ENCODE measurements around the gene GTF2F1. TPM values are rescaled to one million over a fixed set of nuclear protein-coding genes. Genes with fewer than 3 reads are reported as not detected.
"Not testable (repeated sequence)": the region's sequence is repeated elsewhere in the genome, so short reads cannot be mapped to it uniquely, and the experiment has no call there.

The GTF2F1 gene
- total RNA-seq, 1 donor from 2014 or later, result 32.1 TPM

DNA sequence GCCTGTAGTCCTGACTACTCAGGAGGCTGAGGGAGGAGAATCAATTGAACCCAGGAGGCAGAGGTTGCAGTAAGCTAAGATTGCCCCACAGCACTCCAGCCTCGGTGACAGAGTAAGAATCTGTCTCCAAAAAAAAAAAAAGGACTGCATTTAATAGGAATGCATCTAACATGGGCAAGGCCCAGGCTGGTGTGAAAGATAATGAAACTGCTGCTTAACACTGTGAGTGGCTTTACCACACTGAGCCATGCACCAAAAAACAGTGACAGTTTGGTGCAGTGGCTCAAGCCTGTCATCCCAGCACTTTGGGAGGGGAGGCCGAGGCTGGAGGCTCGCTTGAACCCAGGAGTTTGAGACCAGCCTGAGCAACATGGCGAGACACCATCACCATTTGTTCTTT, 8.6 kb downstream of the GTF2F1 start:
- no peak for DNase-seq

- no peak for DNase-seq
Measured at GRCh38 chr19:6383188-6383587, 9.8 kb downstream of the GTF2F1 start.

GRCh38 chr19:6381030-6381750, 11.8 kb downstream of the GTF2F1 start:
- no peak for DNase-seq

DNA sequence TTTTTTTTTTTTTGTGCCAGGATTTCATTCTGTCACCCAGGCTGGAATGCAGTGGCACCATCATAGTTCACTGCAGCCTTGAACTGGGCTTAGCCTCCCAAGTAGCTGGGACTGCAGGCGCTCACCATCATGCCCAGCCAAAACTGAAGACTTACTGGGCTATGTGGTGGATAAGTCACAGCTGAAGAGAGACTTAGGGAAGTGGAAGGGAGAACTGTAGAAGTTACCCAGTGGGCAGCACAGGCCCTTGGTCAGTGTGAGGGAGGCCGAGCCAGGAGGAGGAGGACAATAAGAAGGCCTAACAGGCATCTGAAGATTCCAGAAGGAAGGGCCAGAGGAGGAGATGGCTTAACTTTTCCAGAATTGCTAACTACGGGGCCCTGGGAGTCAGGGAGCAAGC, 13.2 kb downstream of the GTF2F1 start:
- DNase-seq, result no peak

DNA sequence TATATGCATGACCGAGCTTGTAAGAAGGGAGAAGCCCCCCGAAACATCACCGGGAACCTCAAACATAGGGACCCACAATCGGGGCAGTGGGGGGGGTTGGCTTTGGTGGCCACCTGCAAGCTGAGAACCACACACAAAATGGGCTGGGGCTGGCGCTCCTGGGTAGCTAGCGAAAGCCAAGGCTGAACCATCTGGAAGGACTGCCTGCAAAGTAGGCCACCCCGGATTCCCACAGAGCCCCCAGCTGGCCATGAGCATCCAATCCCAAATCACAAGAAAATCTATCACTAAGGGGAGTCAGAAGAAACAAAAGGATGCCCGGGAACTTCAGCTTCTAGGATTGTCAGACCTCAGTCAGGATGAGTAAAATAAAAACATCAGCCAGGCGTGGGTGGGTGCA, 14.5 kb downstream of the GTF2F1 start:
- DNase-seq, result no peak

GRCh38 chr19:6378041-6378440, 14.9 kb downstream of the GTF2F1 start:
- DNase-seq, result peak; percentile 51

DNA sequence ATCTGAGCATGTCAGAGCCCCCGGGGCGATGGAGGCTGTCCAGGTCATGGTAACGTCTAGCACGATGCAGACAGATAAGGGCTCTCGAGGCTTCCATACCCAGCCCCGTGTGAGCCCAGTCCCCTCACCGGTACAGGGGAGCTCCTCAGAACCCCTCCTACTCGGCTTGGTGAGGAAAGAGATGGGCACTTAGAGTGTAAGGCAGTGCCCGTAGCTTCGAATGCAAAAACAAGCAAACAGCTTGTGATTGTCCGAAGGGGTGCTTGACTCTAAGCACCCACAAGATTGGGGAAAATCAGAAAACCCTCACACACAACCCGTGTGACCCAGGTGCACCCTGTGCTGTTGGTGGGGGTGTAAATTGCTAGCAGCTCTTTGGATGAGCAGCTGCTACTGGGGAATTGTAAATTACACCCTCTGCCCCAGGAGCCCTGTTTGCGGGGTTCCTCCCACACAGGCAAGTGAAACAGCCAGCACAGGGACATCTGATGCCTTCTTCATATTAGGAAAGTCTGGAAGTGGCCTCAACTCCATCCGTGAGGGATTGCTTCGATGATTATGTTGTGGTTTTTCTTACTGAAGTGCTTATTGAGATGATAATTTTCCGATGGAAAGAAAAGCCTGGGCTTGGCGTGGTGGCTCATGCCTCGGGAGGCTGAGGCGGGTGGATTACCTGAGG, 16.3 kb downstream of the GTF2F1 start:
- no peak for DNase-seq

DNA sequence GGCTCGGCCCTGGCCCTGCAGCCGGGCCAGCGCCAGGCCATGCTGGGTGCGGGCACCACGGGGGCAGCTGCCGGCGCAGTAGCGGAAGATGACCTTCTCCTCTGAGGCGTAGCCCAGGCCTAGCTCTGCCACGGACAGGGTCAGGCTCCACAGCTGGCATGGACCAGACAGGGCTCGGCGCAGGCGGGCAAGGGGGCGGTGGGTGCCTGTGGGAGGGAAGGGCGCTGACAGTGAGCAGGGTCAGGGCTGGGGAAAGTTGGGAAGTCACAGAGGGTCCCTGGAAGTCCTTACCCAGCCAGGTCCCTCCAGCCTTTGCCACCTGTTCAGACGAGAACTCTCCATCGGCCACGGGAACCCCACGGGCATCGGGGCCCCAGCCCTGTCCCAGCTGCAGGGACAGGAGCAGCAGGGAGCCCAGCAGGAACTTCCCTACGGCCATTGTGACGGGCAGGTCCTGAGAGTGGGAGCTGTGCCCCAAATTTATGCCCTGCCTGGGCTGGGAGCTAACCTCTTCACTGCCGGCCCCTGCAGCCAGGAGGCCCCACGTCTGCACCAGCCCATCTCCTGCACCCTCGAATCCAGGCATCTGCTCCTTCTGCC, 17.5 kb downstream of the GTF2F1 start, which contains the start of gene PSPN:
TSS of gene PSPN (minus strand) at position 523 of the 600 bp plus-strand sequence. CDS start at position 439, 84 bp downstream.
- no peak for DNase-seq

DNA sequence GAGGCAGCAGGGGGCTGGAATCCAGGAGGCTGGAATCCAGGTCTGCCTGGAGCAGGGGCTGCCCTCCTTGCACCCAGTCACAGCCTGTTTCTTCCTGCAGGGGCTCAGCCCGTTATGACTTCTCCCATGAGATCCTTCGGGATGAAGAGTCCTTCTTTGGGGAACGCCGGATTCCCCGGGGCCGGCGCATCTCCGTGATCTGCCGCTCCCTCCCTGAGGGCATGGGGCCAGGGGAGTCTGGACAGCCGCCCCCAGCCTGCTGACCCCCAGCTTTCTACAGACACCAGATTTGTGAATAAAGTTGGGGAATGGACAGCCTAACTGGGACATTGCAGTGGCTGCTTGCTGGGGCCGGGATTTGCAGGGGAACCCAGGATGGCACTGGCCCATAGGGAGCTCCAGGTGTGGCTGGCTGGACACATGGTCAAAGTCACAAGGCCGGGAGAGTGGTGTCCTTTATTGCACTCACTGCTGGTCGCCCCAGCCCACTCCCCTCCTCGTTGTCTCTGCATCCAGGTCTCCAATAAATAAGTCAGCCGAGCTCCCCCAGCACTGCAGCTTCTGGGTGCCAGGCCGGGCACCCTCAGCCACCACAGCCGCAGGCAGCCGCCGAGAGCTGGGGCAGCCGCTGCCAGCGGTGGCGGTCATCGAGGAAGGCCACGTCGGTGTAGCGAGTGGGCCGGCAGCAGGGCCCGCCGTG, 18.1 kb downstream of the GTF2F1 start:
- DNase-seq, result no peak

DNA sequence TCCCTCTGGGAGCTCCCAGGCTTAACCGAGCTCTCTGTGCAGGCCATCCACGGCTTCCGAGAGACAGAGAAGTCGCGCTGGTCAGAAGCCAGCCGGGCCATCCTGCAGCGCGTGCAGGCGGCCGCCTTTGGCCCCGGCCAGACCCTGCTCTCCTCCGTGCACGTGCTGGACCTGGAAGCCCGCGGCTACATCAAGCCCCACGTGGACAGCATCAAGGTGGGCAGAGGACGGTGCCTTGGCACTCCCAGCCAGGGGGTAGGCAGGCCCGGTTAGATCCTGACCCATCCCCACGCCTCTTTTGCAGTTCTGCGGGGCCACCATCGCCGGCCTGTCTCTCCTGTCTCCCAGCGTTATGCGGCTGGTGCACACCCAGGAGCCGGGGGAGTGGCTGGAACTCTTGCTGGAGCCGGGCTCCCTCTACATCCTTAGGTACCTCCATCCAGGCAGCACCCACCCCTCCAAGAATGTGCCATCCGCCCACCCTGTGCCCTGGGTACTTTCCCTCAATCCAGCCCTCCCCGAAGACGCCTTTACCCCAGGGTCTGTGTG, 18.7 kb downstream of the GTF2F1 start:
- no peak for DNase-seq

- no peak for DNase-seq
Measured at GRCh38 chr19:6373813-6374108, 19.2 kb downstream of the GTF2F1 start.

DNA sequence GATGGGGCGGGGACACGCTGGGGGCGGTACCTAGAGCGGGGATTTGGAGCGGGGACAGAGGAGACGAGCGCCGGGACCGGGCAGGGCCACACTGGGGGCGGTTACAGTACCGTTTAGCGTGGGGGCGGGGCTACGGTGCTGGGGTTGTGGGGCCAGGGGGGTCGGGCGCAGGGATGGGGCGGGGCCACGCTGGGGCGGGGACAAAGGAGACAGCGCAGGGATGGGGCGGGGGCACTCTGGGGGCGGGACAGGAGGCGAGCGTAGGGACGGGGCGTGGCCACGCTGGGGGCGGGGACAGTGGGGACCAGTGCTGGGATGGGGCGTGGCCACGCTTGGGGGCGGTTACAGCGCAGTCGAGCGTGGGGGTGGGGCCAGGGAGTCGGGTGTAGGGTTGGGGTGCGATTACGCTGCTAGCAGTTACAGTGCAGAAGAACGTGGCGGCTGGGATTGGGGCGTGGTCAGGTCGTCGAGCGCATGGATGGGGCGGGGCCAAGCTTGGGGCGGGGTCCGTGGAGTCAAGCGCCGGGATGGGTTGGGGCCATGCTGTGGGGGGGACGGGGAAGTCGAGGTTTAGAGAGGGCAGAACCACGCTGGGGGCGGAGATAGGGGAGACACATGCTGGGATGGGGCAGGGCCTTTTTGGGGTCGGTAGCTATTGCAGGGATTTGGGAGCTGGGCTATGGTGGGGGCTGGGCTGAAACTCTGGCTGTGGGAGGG, 19.7 kb downstream of the GTF2F1 start:
- peak; percentile 100 for DNase-seq

DNA sequence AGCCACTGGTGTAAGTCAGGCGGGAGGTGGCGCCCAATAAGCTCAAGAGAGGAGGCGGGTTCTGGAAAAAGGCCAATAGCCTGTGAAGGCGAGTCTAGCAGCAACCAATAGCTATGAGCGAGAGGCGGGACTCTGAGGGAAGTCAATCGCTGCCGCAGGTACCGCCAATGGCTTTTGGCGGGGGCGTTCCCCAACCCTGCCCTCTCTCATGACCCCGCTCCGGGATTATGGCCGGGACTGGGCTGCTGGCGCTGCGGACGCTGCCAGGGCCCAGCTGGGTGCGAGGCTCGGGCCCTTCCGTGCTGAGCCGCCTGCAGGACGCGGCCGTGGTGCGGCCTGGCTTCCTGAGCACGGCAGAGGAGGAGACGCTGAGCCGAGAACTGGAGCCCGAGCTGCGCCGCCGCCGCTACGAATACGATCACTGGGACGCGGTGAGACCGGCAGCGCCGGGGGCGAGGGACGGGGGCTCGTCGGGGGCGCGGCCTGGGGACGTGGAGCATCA, 20.3 kb downstream of the GTF2F1 start, which contains the start of gene ALKBH7:
TSS of gene ALKBH7 (plus strand) at position 201 of the 502 bp plus-strand sequence. CDS start at position 228, 27 bp downstream.
- DNase-seq, result peak; percentile 100

DNA sequence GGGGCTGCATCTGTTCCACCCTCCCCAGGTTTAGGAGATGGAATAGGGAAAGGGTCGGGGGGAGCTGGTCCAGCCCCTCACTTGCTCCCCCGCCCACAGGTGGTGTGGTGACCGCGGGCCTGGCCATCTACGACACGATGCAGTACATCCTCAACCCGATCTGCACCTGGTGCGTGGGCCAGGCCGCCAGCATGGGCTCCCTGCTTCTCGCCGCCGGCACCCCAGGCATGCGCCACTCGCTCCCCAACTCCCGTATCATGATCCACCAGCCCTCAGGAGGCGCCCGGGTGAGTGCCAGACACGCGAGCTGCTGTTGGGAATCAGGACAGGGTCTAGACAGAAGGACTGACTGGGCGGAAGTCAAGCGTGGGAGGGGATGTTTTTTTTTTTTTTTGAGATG, 28.6 kb downstream of the GTF2F1 start:
- no peak for DNase-seq

DNA sequence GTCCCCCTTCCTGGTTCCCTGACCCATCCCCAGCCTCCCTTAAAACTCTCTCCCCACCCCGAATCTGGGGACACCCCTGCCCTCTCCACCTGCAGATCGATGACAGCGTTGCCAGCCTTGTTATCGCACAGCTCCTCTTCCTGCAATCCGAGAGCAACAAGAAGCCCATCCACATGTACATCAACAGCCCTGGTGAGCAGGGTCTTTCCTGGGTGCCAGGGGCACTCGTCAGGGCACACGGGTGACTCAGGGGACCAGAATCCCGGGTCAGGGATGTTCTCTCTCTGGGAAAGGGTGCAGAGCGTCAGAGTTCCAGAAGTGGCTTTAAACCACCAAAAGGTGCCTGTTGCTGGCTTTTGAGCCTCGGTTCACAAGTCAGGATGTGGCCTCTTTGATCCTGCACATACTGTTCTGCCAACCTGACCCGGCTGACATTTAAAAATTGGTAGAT, 30.6 kb downstream of the GTF2F1 start:
- DNase-seq, result no peak

- no peak for DNase-seq
Measured at GRCh38 chr19:6362027-6362350, 31.0 kb downstream of the GTF2F1 start.

GRCh38 chr19:6360857-6361216, 32.1 kb downstream of the GTF2F1 start:
- DNase-seq, result not testable (repeated sequence)

DNA sequence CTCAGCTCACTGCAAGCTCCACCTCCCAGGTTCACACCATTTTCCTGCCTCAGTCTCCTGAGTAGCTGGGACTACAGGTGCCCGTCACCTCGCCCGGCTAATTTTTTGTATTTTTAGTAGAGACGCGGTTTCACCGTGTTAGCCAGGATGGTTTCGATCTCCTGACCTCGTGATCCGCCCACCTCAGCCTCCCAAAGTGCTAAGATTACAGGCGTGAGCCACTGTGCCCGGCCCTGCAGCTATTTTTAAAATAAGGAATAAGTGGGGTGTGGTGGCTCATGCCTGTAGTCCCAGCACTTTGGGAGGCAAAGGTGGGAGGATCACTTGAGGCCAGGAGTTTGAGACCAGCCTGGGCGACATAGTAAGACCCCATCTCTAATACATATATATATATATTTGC, 32.5 kb downstream of the GTF2F1 start:
- not testable (repeated sequence) for DNase-seq

- no peak for DNase-seq
Measured at GRCh38 chr19:6359568-6360341, 33.2 kb downstream of the GTF2F1 start.

GRCh38 chr19:6358003-6358402, 35.0 kb downstream of the GTF2F1 start:
- DNase-seq, result peak; percentile 57

DNA sequence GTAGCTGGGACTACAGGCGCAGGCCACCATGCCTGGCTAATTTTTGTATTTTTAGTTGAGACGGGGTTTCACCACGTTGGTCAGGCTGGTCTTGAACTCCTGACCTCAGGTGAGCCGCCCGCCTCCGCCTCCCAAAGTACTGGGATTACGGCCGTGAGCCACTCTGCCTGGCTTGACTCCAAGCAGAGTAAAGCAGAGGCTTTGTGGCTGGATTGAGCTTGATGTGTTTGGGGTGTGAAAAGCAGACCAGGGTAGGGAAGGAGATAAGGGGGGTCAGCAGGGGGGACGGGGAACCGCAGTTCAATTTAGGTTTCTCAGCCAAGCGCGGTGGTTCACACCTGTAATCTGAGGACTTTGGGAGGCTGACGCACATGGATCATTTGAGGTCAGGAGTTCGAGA, 35.8 kb downstream of the GTF2F1 start:
- DNase-seq, result no peak

Data from tongue (tissue), 2 donors.